ENCODE measurements around the gene UBE2A. TPM values are rescaled to one million over a fixed set of nuclear protein-coding genes. Genes with fewer than 3 reads are reported as not detected.
A peak's percentile ranks its signal among the peaks of the same experiment; 100 is the strongest.

The UBE2A gene
- total RNA-seq, 3 donors from 2014 or later (not counting 1 experiment from before 2014, with no cell fraction given) = 88.4 to 125 (median 91.0) TPM

DNA sequence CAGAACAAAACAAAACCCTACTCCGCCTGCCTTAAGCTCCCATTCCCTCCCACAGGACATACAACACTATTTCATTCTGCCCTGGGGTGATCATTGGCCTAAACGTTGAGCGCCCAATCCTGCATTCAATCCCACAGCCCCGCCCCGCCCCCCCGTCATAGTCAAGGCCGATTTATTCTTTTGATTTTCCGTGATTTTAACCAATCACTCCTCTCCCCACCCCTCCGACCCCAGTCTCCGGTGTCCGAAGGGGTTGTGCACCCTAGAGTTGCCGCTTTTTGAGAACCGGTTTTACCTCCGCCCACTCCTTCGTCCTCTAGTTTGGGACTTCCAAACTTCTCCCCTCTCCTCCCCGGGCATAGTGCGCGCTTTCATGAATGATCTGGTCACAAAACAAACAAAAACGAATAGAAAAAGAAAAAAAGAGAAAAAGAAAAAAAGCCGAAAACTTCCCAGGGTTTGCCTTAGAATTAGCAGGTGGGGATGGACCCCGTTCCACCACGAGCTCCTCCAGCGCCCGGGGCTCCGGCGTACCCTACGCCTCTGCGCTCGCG, 446 bp upstream of the UBE2A start:
- Mint-ChIP-seq H3K4me1 (peaks cover 0 to 14% of the 10 kb centered on the region in 2 donors), H3K36me3 (no peaks in the 10 kb centered on the region), H3K4me3 (peak overlapping the region; percentile 88), H3K27ac (peak overlapping the region; percentile 91 to 94), H3K27me3 (ENCODE audit: low read depth in 2 of 2) (peaks cover 0 to 7% of the 10 kb centered on the region in 2 donors), H3K9me3 (no peaks in the 10 kb centered on the region)
- Histone ChIP-seq H3K4me1 (ENCODE audit: control insufficient read depth, insufficient read depth, low read length) (peaks cover 11% of the 10 kb centered on the region), H3K4me3 (ENCODE audit: low read length) (peak overlapping the region; percentile 86), H3K27me3 (ENCODE audit: control insufficient read depth, insufficient read depth, low read length) (no peaks in the 10 kb centered on the region), H3K27ac (ENCODE audit: low read length) (peak overlapping the region; percentile 84), H3K9me3 (ENCODE audit: control insufficient read depth, insufficient read depth, low read length) (no peaks in the 10 kb centered on the region), H3K36me3 (ENCODE audit: control insufficient read depth, insufficient read depth, low read length) (no peaks in the 10 kb centered on the region)
- intact Hi-C loops (cut with micrococcal nuclease) = loop anchor here (1.0 to 10.0 kb wide), 3 partner anchors 9 to 181 kb away; partner anchors contain the start of genes SOWAHD and STEEP1
- DNase-seq = no peak
- WGBS (ENCODE audit: insufficient coverage) = 1% methylated on average over 24 of the region's 30 CpGs
- ATAC-seq = peak in 2 of 3 donors; percentile 3 to 4
- TF ChIP-seq, protein P1, sequence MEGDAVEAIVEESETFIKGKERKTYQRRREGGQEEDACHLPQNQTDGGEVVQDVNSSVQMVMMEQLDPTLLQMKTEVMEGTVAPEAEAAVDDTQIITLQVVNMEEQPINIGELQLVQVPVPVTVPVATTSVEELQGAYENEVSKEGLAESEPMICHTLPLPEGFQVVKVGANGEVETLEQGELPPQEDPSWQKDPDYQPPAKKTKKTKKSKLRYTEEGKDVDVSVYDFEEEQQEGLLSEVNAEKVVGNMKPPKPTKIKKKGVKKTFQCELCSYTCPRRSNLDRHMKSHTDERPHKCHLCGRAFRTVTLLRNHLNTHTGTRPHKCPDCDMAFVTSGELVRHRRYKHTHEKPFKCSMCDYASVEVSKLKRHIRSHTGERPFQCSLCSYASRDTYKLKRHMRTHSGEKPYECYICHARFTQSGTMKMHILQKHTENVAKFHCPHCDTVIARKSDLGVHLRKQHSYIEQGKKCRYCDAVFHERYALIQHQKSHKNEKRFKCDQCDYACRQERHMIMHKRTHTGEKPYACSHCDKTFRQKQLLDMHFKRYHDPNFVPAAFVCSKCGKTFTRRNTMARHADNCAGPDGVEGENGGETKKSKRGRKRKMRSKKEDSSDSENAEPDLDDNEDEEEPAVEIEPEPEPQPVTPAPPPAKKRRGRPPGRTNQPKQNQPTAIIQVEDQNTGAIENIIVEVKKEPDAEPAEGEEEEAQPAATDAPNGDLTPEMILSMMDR (IDR thresholded peaks at IDR 0.05) = no peak

DNA sequence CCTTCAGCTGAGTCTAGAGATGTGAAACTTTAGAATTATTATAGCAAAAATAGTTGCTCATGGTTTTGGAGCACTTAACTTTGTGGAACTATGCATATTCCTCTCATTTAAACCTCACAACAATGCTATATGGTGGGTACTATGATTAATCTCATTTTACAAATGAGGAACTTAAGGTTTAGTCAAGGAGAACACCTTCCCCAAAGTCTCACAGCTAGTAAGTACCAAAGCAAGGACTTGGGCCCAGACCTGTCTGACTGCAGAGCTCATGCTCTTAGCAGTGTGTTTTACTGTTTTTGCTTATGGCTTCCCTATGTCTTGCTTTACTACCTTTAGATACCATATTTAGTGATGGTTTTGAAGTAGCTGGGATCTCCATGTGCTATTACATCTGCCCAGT, 5.1 kb downstream of the UBE2A start:
- Mint-ChIP-seq H3K36me3 (peaks cover 6% of the 10 kb centered on the region), H3K27me3 (ENCODE audit: low read depth in 2 of 2) (peaks cover 0 to 6% of the 10 kb centered on the region in 2 donors)
- H3K4me3 ChIP-seq (ENCODE audit: low read length) = no peak overlapping the region

DNA sequence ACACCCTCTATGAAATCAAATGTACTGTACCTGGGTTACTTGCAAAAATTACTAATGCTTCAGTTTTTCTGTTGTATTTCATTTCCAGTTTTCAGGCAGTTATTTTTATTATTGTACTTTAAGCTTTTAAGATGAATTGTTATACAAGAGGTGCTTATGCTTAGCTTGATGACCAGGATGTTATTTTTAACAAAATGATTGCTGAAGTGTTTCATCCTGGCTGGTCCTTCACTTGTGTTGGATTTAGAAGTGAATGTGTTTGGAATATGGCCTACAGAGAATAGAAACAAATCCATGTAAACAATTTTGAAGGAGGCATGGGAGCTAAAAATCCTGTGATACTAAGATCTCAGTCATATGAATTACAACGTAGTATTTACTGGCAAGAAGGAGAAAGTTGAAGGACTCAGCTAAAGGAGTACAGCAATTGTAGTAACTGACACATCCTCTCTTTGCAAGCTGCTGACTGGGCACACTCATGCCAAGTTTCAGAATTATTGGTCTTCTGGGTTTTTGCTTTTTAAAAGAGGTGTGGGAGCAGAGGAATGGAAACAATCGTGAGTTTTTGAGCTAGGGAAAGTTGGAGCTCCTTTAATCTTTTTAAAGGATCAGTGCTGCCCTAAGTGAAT, 9.2 kb downstream of the UBE2A start:
- WGBS (ENCODE audit: insufficient coverage) = 100% methylated on average over 1 of the region's 2 CpGs
- Mint-ChIP-seq H3K27me3 (ENCODE audit: low read depth in 2 of 2) (peaks cover 0 to 6% of the 10 kb centered on the region in 2 donors), H3K36me3 (peaks cover 6% of the 10 kb centered on the region), H3K4me3 (no peak overlapping the region), H3K27ac (peak overlapping the region in 1 of 2 donors; percentile 32), H3K9me3 (no peaks in the 10 kb centered on the region), H3K4me1 (peaks cover 0 to 6% of the 10 kb centered on the region in 2 donors)
- Histone ChIP-seq H3K36me3 (ENCODE audit: control insufficient read depth, insufficient read depth, low read length) (peaks cover 8% of the 10 kb centered on the region), H3K27ac (ENCODE audit: low read length) (no peak overlapping the region), H3K4me3 (ENCODE audit: low read length) (no peak overlapping the region), H3K9me3 (ENCODE audit: control insufficient read depth, insufficient read depth, low read length) (no peaks in the 10 kb centered on the region), H3K27me3 (ENCODE audit: control insufficient read depth, insufficient read depth, low read length) (no peaks in the 10 kb centered on the region), H3K4me1 (ENCODE audit: control insufficient read depth, insufficient read depth, low read length) (no peaks in the 10 kb centered on the region)
- ATAC-seq (no peak), DNase-seq (no peak)
- TF ChIP-seq, protein P1 (IDR thresholded peaks at IDR 0.05) = no peak
- intact Hi-C loops (cut with micrococcal nuclease) = no loop called here

More for the DNA sequence above, 5.1 kb downstream of the UBE2A start:
- H3K27ac ChIP-seq (ENCODE audit: low read length) = no peak overlapping the region
- H3K4me1 ChIP-seq (ENCODE audit: control insufficient read depth, insufficient read depth, low read length) = peaks cover 7% of the 10 kb centered on the region
- no peaks in the 10 kb centered on the region for H3K9me3 Mint-ChIP-seq
- intact Hi-C loops (cut with micrococcal nuclease) = loop anchor here (10.0 kb wide), 1 partner anchor 175 kb away; the partner anchor contains the start of gene SOWAHD
- DNase-seq (no peak), ATAC-seq (no peak)
- no peaks in the 10 kb centered on the region for H3K27me3 ChIP-seq (ENCODE audit: control insufficient read depth, insufficient read depth, low read length)
- TF ChIP-seq, protein P1 (IDR thresholded peaks at IDR 0.05) = no peak
- peaks cover 0 to 6% of the 10 kb centered on the region in 2 donors for H3K4me1 Mint-ChIP-seq
- H3K36me3 ChIP-seq (ENCODE audit: control insufficient read depth, insufficient read depth, low read length) = peaks cover 5% of the 10 kb centered on the region
- no peak overlapping the region for H3K27ac Mint-ChIP-seq
- H3K9me3 ChIP-seq (ENCODE audit: control insufficient read depth, insufficient read depth, low read length) = no peaks in the 10 kb centered on the region
- no peak overlapping the region for H3K4me3 Mint-ChIP-seq
